Naive thymus-derived CD4-positive, alpha-beta T cell (primary cell): ENCODE data around the gene SORCS2. TPM values are rescaled to one million over a fixed set of nuclear protein-coding genes. Genes with fewer than 3 reads are reported as not detected.

Source experiments
- ATAC-seq: fragments of 150-1000 bp; cut with Tn5 transposase; 2 replicates; pipeline ENCODE4 v1.10.0; 2021; ENCODE audit warnings: mild to moderate bottlenecking, moderate library complexity
- CTCF ChIA-PET: fragments of 350-600 bp; sonication (Branson Sonifier 250); formaldehyde crosslinking; loops from one replicate; lab custom pipeline; 2021; ENCODE audit warnings: antibody characterized with exemption; lab: Charles Lee
- POLR2A ChIA-PET: fragments of 350-600 bp; sonication (Branson Sonifier 250); formaldehyde crosslinking; loops from one replicate; lab custom pipeline; 2021; ENCODE audit warnings: antibody characterized with exemption, inconsistent platforms; lab: Charles Lee
- DNase-seq, 9 donors: peaks; one replicate each; pipeline versions ENCODE4 v3.0.0 to v3.0.0-alpha.2; 2020 to 2022; ENCODE audit warnings: mixed read lengths in 1 of 9
- H3K27ac ChIP-seq: one replicate; pipeline ENCODE4 v1.7.0; 2013; ENCODE audit warnings: mild to moderate bottlenecking, low read depth, low read length, moderate library complexity
- H3K27me3 ChIP-seq, 2 donors: one replicate each; pipeline ENCODE4 v1.7.0; 2013; ENCODE audit warnings: low read length in 2 of 2, mild to moderate bottlenecking in 2 of 2, moderate library complexity in 2 of 2; ENCODE audit not compliant: control insufficient read depth in 2 of 2, insufficient read depth in 2 of 2
- H3K36me3 ChIP-seq, 3 experiments: 1 replicate in 2 of 3; 2 replicates in 1 of 3; pipeline ENCODE4 v1.7.0; 2013; ENCODE audit warnings: low read length in 3 of 3, mild to moderate bottlenecking in 3 of 3, moderate library complexity in 1 of 3; ENCODE audit not compliant: insufficient read depth in 3 of 3, control insufficient read depth in 2 of 3
- H3K4me1 ChIP-seq, 2 donors: one replicate each; pipeline ENCODE4 v1.7.0; 2013; ENCODE audit warnings: low read length in 2 of 2, mild to moderate bottlenecking in 2 of 2, moderate library complexity in 1 of 2; ENCODE audit not compliant: control insufficient read depth in 2 of 2, insufficient read depth in 2 of 2
- H3K4me3 ChIP-seq: 2 replicates; pipeline ENCODE4 v1.7.0; 2013; ENCODE audit warnings: mild to moderate bottlenecking, low read length
- H3K9me3 ChIP-seq, 3 experiments: 1 replicate in 2 of 3; 2 replicates in 1 of 3; pipeline ENCODE4 v1.7.0; 2013; ENCODE audit warnings: low read length in 3 of 3; ENCODE audit not compliant: control insufficient read depth in 2 of 3
- H3K27ac Mint-ChIP-seq, 9 donors: one replicate each; pipeline ENCODE4 v1.8.0; 2020 to 2022; ENCODE audit warnings: mixed read lengths in 9 of 9, mild to moderate bottlenecking in 8 of 9, moderate library complexity in 5 of 9, inconsistent platforms in 2 of 9
- H3K27me3 Mint-ChIP-seq, 5 donors: one replicate each; pipeline ENCODE4 v1.8.0; 2021 to 2022; ENCODE audit warnings: mixed read lengths in 5 of 5, mild to moderate bottlenecking in 1 of 5
- H3K36me3 Mint-ChIP-seq, 5 donors: one replicate each; pipeline ENCODE4 v1.8.0; 2020 to 2022; ENCODE audit warnings: mixed read lengths in 5 of 5, mild to moderate bottlenecking in 3 of 5, inconsistent platforms in 1 of 5
- H3K4me1 Mint-ChIP-seq, 7 donors: one replicate each; pipeline ENCODE4 v1.8.0; 2020 to 2022; ENCODE audit warnings: mixed read lengths in 7 of 7, mild to moderate bottlenecking in 3 of 7, inconsistent platforms in 1 of 7
- H3K4me3 Mint-ChIP-seq, 10 donors: one replicate each; pipeline ENCODE4 v1.8.0; 2020 to 2022; ENCODE audit warnings: mild to moderate bottlenecking in 10 of 10, mixed read lengths in 10 of 10, moderate library complexity in 6 of 10, inconsistent platforms in 2 of 10
- H3K9me3 Mint-ChIP-seq, 11 donors: one replicate each; pipeline ENCODE4 v1.8.0; 2020 to 2022; ENCODE audit warnings: mixed read lengths in 11 of 11, mild to moderate bottlenecking in 4 of 11, inconsistent platforms in 1 of 11, moderate library complexity in 1 of 11
- intact Hi-C, 2 donors: fragments of 100-400 bp; cut with micrococcal nuclease; formaldehyde crosslinking; loops; one replicate each; pipeline ENCODE4 v1.15.1; 2023
- polyA plus RNA-seq, 2 donors: library from polyadenylated mRNA; unstranded; fragments of 300-500 nt; fragmentation: Illumina TruSeq; gene quantifications; one replicate each; pipeline ENCODE4 v1.2.3, GENCODE V29; 2021
- total RNA-seq, 6 experiments: library from RNA in 5 of 6; stranded (reverse) in 5 of 6; gene quantifications; 1 replicate in 5 of 6; 2 replicates in 1 of 6; pipeline ENCODE4 v1.2.3 and lab custom pipeline; 2021 to 2026

Gene SORCS2
- total and polyA plus RNA-seq, 7 experiments from 2014 or later = 0.10 TPM; not detected in 6

- no peaks in the 10 kb centered on the region for H3K4me1 ChIP-seq
- intact Hi-C loops = no loop called here
- H3K27ac ChIP-seq = no peak overlapping the region
- no peaks in the 10 kb centered on the region for H3K36me3 ChIP-seq
- no peaks in the 10 kb centered on the region for H3K27me3 ChIP-seq
- no peaks in the 10 kb centered on the region for H3K9me3 ChIP-seq
- no peak for ATAC-seq
- ChIA-PET POLR2A (no interaction called here), CTCF (no interaction called here)
- Mint-ChIP-seq H3K4me1 (peaks cover 0 to 5% (median 0%) of the 10 kb centered on the region in 7 donors), H3K4me3 (no peak overlapping the region), H3K27ac (peak overlapping the region in 1 of 9 donors; percentile 20), H3K9me3 (peaks cover 0 to 6% (median 0%) of the 10 kb centered on the region in 11 donors), H3K36me3 (no peaks in the 10 kb centered on the region), H3K27me3 (peaks cover 0 to 7% (median 0%) of the 10 kb centered on the region in 5 donors)
- H3K4me3 ChIP-seq = no peak overlapping the region
- no peak for DNase-seq
These were observed 473.0 kb downstream of the SORCS2 start for GRCh38 chr4:7665321-7665720.

DNA sequence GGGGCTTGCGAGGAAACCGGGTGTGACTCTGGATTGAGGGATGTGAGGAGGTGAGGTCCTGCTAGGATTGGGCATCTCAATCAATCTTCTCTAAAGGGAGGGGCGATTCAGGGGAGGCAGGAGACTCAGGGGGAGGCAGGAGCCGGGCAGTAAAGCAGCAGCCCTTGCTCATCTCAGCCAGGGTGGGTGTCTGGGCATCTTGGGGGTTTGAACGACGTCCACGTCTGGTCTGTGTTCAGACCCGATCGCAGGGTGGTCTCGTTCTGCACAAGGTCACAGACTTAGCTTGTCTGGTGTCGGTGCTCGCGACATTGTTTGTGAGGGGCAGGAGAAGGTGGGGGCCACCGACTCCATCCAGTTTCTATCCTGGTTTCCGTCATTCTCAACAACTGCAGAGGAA lies 473.7 kb downstream of the SORCS2 start:
- no peak overlapping the region for H3K27ac ChIP-seq
- Mint-ChIP-seq H3K27ac (no peak overlapping the region), H3K4me3 (no peak overlapping the region), H3K9me3 (peaks cover 0 to 4% (median 0%) of the 10 kb centered on the region in 11 donors), H3K27me3 (peaks cover 0 to 7% (median 0%) of the 10 kb centered on the region in 5 donors), H3K36me3 (no peaks in the 10 kb centered on the region), H3K4me1 (peaks cover 0 to 5% (median 0%) of the 10 kb centered on the region in 7 donors)
- DNase-seq = no peak
- intact Hi-C loops = no loop called here
- ATAC-seq = no peak
- no peaks in the 10 kb centered on the region for H3K9me3 ChIP-seq
- no peaks in the 10 kb centered on the region for H3K4me1 ChIP-seq
- no peaks in the 10 kb centered on the region for H3K27me3 ChIP-seq
- CTCF ChIA-PET = no interaction called here
- POLR2A ChIA-PET = no interaction called here
- no peak overlapping the region for H3K4me3 ChIP-seq
- no peaks in the 10 kb centered on the region for H3K36me3 ChIP-seq

DNA sequence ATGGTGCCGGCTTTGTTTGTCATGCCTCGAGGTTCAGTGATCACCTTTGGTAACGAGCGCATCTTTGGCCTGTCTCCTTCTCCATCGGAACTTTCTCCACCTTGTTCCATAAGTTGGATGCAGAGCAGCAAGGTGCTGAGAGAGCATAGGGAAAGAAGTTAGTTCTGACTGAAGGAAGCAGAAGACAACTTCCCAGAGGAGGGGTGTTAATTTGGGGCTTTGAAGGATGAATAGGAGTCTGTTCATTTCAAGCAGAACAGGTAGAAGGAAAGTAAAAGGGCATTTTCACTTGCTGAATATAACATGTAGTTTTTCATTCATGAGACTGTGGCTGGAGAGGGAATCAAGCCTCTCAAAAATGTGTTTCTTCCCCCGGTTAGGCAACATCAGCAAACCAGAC lies 474.4 kb downstream of the SORCS2 start:
- Histone ChIP-seq H3K36me3 (no peaks in the 10 kb centered on the region), H3K4me3 (no peak overlapping the region), H3K27me3 (no peaks in the 10 kb centered on the region), H3K9me3 (no peaks in the 10 kb centered on the region), H3K27ac (no peak overlapping the region), H3K4me1 (no peaks in the 10 kb centered on the region)
- ChIA-PET CTCF (no interaction called here), POLR2A (no interaction called here)
- DNase-seq (no peak), ATAC-seq (no peak)
- Mint-ChIP-seq H3K27me3 (peaks cover 0 to 7% (median 0%) of the 10 kb centered on the region in 5 donors), H3K9me3 (peaks cover 0 to 10% (median 4%) of the 10 kb centered on the region in 11 donors), H3K36me3 (no peaks in the 10 kb centered on the region), H3K4me1 (peaks cover 0 to 5% (median 0%) of the 10 kb centered on the region in 7 donors), H3K27ac (no peak overlapping the region), H3K4me3 (no peak overlapping the region)
- intact Hi-C loops = no loop called here

GRCh38 chr4:7668271-7668670 lies 475.9 kb downstream of the SORCS2 start:
- H3K36me3 Mint-ChIP-seq = no peaks in the 10 kb centered on the region
- H3K27ac Mint-ChIP-seq = no peak overlapping the region
- Histone ChIP-seq H3K4me3 (no peak overlapping the region), H3K9me3 (no peaks in the 10 kb centered on the region), H3K36me3 (no peaks in the 10 kb centered on the region), H3K4me1 (no peaks in the 10 kb centered on the region), H3K27me3 (no peaks in the 10 kb centered on the region), H3K27ac (no peak overlapping the region)
- H3K4me1 Mint-ChIP-seq = peaks cover 0 to 5% (median 0%) of the 10 kb centered on the region in 7 donors
- ATAC-seq (no peak), DNase-seq (no peak)
- intact Hi-C loops = no loop called here
- ChIA-PET CTCF (no interaction called here), POLR2A (no interaction called here)
- peaks cover 0 to 15% (median 5%) of the 10 kb centered on the region in 11 donors for H3K9me3 Mint-ChIP-seq
- no peak overlapping the region for H3K4me3 Mint-ChIP-seq
- peaks cover 0 to 7% (median 0%) of the 10 kb centered on the region in 5 donors for H3K27me3 Mint-ChIP-seq

- POLR2A ChIA-PET = no interaction called here
- no peak overlapping the region for H3K27ac ChIP-seq
- Mint-ChIP-seq H3K36me3 (no peaks in the 10 kb centered on the region), H3K9me3 (peaks cover 0 to 15% (median 5%) of the 10 kb centered on the region in 11 donors), H3K27me3 (peaks cover 0 to 7% (median 0%) of the 10 kb centered on the region in 5 donors), H3K27ac (no peak overlapping the region), H3K4me1 (peaks cover 0 to 5% (median 0%) of the 10 kb centered on the region in 7 donors), H3K4me3 (no peak overlapping the region)
- CTCF ChIA-PET = no interaction called here
- H3K27me3 ChIP-seq = no peaks in the 10 kb centered on the region
- H3K4me1 ChIP-seq = no peaks in the 10 kb centered on the region
- no peaks in the 10 kb centered on the region for H3K36me3 ChIP-seq
- intact Hi-C loops = no loop called here
- DNase-seq = no peak
- ATAC-seq = no peak
- H3K4me3 ChIP-seq = no peak overlapping the region
- H3K9me3 ChIP-seq = no peaks in the 10 kb centered on the region
These were observed 476.5 kb downstream of the SORCS2 start for GRCh38 chr4:7668826-7669225.

GRCh38 chr4:7672601-7673000 lies 480.3 kb downstream of the SORCS2 start:
- H3K9me3 Mint-ChIP-seq = peaks cover 0 to 15% (median 3%) of the 10 kb centered on the region in 11 donors
- CTCF ChIA-PET = no interaction called here
- ATAC-seq = no peak
- intact Hi-C loops = no loop called here
- Histone ChIP-seq H3K36me3 (no peaks in the 10 kb centered on the region), H3K27me3 (no peaks in the 10 kb centered on the region), H3K4me1 (no peaks in the 10 kb centered on the region), H3K9me3 (no peaks in the 10 kb centered on the region), H3K4me3 (no peak overlapping the region), H3K27ac (no peak overlapping the region)
- DNase-seq = no peak
- no peak overlapping the region for H3K4me3 Mint-ChIP-seq
- no peaks in the 10 kb centered on the region for H3K36me3 Mint-ChIP-seq
- H3K4me1 Mint-ChIP-seq = peaks cover 0 to 3% (median 0%) of the 10 kb centered on the region in 7 donors
- POLR2A ChIA-PET = no interaction called here
- no peak overlapping the region for H3K27ac Mint-ChIP-seq
- H3K27me3 Mint-ChIP-seq = peaks cover 0 to 7% (median 0%) of the 10 kb centered on the region in 5 donors

GRCh38 chr4:7673121-7673520 lies 480.8 kb downstream of the SORCS2 start:
- no peaks in the 10 kb centered on the region for H3K9me3 ChIP-seq
- no peak overlapping the region for H3K27ac ChIP-seq
- no peaks in the 10 kb centered on the region for H3K36me3 Mint-ChIP-seq
- ChIA-PET POLR2A (no interaction called here), CTCF (no interaction called here)
- H3K4me1 ChIP-seq = no peaks in the 10 kb centered on the region
- DNase-seq (no peak), ATAC-seq (peak; percentile 27)
- H3K27me3 ChIP-seq = no peaks in the 10 kb centered on the region
- H3K4me3 ChIP-seq = no peak overlapping the region
- no peaks in the 10 kb centered on the region for H3K36me3 ChIP-seq
- H3K27ac Mint-ChIP-seq = no peak overlapping the region
- intact Hi-C loops = no loop called here
- peaks cover 0 to 7% (median 3%) of the 10 kb centered on the region in 5 donors for H3K27me3 Mint-ChIP-seq
- peaks cover 0 to 15% (median 3%) of the 10 kb centered on the region in 11 donors for H3K9me3 Mint-ChIP-seq
- H3K4me1 Mint-ChIP-seq = peaks cover 0 to 1% (median 0%) of the 10 kb centered on the region in 7 donors
- no peak overlapping the region for H3K4me3 Mint-ChIP-seq
